Measurements from ENCODE around the gene STMN3. TPM values are rescaled to one million over a fixed set of nuclear protein-coding genes. Genes with fewer than 3 reads are reported as not detected.
A peak's percentile ranks its signal among the peaks of the same experiment; 100 is the strongest.

Gene STMN3
- total and polyA plus RNA-seq, 2 of the 8 experiments (the other 6 are each of a cell fraction or from before 2014, with no cell fraction given): 51.5 to 63.1 TPM

DNA sequence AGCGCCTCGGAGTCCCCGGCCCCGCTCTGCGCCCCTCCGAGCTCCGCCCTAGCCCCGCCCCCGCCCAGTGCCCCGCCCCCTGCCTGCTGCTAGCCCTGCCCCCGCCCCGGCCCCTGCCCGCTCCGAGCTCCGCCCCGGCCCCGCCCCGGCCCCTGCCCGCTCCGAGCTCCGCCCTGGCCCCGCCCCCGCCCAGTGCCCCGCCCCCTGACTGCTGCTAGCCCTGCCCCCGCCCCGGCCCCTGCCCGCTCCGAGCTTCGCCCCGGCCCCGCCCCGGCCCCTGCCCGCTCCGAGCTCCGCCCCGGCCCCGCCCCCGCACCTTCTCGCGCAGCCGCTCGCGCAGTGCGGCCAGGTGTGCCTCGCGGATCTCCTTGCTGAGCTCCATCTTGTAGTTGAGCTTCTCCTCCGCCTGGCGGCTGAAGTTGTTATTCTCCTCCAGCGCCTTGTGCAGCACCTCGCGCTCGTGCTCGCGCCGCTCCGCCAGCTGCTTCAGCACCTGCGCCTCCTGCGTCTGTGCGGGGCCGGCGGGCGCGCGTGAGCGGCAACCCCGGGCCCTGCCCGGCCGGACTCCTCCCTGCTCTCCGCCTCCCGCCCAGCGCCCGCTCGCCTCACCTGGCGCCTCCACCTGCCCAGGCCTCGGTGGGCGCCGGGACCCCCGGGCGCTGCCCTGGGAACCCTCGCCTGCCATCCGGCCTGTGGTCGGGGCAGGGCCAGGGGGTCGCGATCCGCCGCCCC, 11.3 kb downstream of the STMN3 start:
- Histone ChIP-seq H4K91ac (replicated peaks; ENCODE audit: insufficient read length, low read length) (peak overlapping the region; percentile 65), H3K36me3 (ENCODE audit: control insufficient read depth in 2 of 4, insufficient read depth in 4 of 4, low read length in 3 of 4) (no peaks in the 10 kb centered on the region), H4K5ac (ENCODE audit: insufficient read length, low read depth, low read length) (no peak overlapping the region), H4K8ac (ENCODE audit: extremely low read depth, insufficient read depth, low read length) (0 out of 2 replicates have a peak overlapping the region, but pooled peaks have one; percentile 39), H3K18ac (ENCODE audit: extremely low read depth, low read length) (peak overlapping the region; percentile 71), H3K14ac (ENCODE audit: insufficient read length) (no peak overlapping the region), H3K23ac (ENCODE audit: insufficient read length) (no peak overlapping the region), H3K4me1 (replicated peaks in 1 of 4; ENCODE audit: control insufficient read depth in 3 of 4, insufficient read depth in 4 of 4, low read length in 3 of 4) (peaks cover 0 to 16% (median 1%) of the 10 kb centered on the region in 4 experiments; a peak in 3 of 7 replicates), H2AFZ (ENCODE audit: low read length) (no peak overlapping the region), H3K4ac (replicated peaks; ENCODE audit: insufficient read length, low read depth, low read length) (peak overlapping the region; percentile 23), H4K20me1 (replicated peaks in 1 of 2; ENCODE audit: control insufficient read depth in 1 of 2, insufficient read depth in 2 of 2, low read length in 2 of 2) (peaks cover 0 to 6% of the 10 kb centered on the region in 2 experiments), H3K27ac (ENCODE audit: low read depth, low read length) (peak overlapping the region; percentile 28; the same call in 1 of the 2 replicates), H3K23me2 (ENCODE audit: low read depth, low read length) (peaks cover 7% of the 10 kb centered on the region; the same call in 1 of the 2 replicates), H2BK15ac (ENCODE audit: low read length) (no peak overlapping the region), H3K9me3 (ENCODE audit: insufficient read depth in 2 of 2, low read depth in 1 of 2, low read length in 1 of 2) (no peaks in the 10 kb centered on the region), H3K4me3 (ENCODE audit: extremely low read depth in 1 of 4, insufficient read depth in 2 of 4, low read depth in 3 of 4, low read length in 4 of 4) (peak overlapping the region; percentile 34 to 67 (median 49)), H3K4me2 (ENCODE audit: insufficient read depth in 1 of 2, low read depth in 2 of 2, low read length in 2 of 2) (peak overlapping the region; percentile 65 to 73), H3K79me2 (ENCODE audit: control insufficient read depth in 1 of 2, insufficient read depth in 2 of 2, low read length in 2 of 2) (no peaks in the 10 kb centered on the region), H3K9ac (replicated peaks in 1 of 4; ENCODE audit: extremely low read depth in 1 of 4, low read depth in 3 of 4, low read length in 3 of 4) (peak overlapping the region in 3 of 4 experiments; percentile 60 to 92 (median 74); a peak in 5 of 7 replicates), H3K56ac (replicated peaks; ENCODE audit: insufficient read length, low read depth, low read length) (no peak overlapping the region), H3K27me3 (replicated peaks in 1 of 4; ENCODE audit: control insufficient read depth in 3 of 4, extremely low read depth in 1 of 4, insufficient read depth in 3 of 4, low read length in 3 of 4) (no peaks in the 10 kb centered on the region; a peak in 1 of 7 replicates), H2BK12ac (ENCODE audit: low read depth, low read length) (no peak overlapping the region), H3K79me1 (ENCODE audit: low read depth, low read length) (no peaks in the 10 kb centered on the region), H2BK20ac (ENCODE audit: low read length) (no peak overlapping the region), H2BK5ac (ENCODE audit: low read depth, low read length) (no peak overlapping the region; the same call in 1 of the 2 replicates), H2BK120ac (replicated peaks; ENCODE audit: low read depth, low read length) (no peak overlapping the region), H2AK5ac (ENCODE audit: low read depth, low read length) (no peak overlapping the region)
- FAIRE-seq (peak; percentile 52), DNase-seq (ENCODE audit: low read depth in 1 of 2, low spot score in 2 of 2) (peak in 1 of 2 experiments; percentile 97)
- POLR2A ChIA-PET (ENCODE audit: partially characterized antibody): interaction anchor here (0.9 to 2.5 kb wide), 15 partner anchors 9 to 265 kb away, joined by 3 to 15 read pairs (median 4); partner anchors contain the start of genes ARFRP1, GMEB2, RTEL1 and STMN3
- 3% methylated on average over 31 of the region's 86 CpGs; no CpG with 5 or more reads in 1 of the 2 experiments for WGBS, 2 experiments (ENCODE audit: extremely low coverage in 1 of 2, insufficient coverage in 1 of 2, insufficient read length in 1 of 2, insufficient replicate concordance in 2 of 2, low coverage in 1 of 2, low lambda C conversion rate in 2 of 2, missing lambda C conversion rate in 1 of 2)
- CTCF ChIA-PET (ENCODE audit: partially characterized antibody): interaction anchor here (0.6 to 4.0 kb wide), 23 partner anchors 9 to 158 kb away, joined by 3 to 28 read pairs (median 4); partner anchors contain the start of genes PTK6 and STMN3
- TF ChIP-seq NRF1 (IDR thresholded peaks at IDR 0.05; ENCODE audit: low read depth, low read length) (peak; percentile 64), RNF2 (IDR thresholded peaks at IDR 0.05; ENCODE audit: borderline replicate concordance, low read depth, low read length, missing control alignments, poor library complexity, severe bottlenecking) (no peak), KDM1A (IDR thresholded peaks at IDR 0.05; ENCODE audit: borderline replicate concordance, low read length) (no peak), EGR1 (IDR thresholded peaks at IDR 0.05; ENCODE audit: borderline replicate concordance, low read depth, low read length) (no peak), HDAC2 (IDR thresholded peaks at IDR 0.05; ENCODE audit: borderline replicate concordance in 1 of 2, low read depth in 2 of 2, low read length in 2 of 2) (no peak; a peak in 1 of 4 replicates), FOSL1 (IDR thresholded peaks at IDR 0.05; ENCODE audit: insufficient read depth, low read depth, low read length) (no peak), SUZ12 (IDR thresholded peaks at IDR 0.05; ENCODE audit: low read length) (no peak), POU5F1 (IDR thresholded peaks at IDR 0.05; ENCODE audit: low read depth, low read length) (no peak), TAF1 (IDR thresholded peaks at IDR 0.05; ENCODE audit: low read depth, low read length) (peak; percentile 70)
- TF ChIP-seq, protein P1, sequence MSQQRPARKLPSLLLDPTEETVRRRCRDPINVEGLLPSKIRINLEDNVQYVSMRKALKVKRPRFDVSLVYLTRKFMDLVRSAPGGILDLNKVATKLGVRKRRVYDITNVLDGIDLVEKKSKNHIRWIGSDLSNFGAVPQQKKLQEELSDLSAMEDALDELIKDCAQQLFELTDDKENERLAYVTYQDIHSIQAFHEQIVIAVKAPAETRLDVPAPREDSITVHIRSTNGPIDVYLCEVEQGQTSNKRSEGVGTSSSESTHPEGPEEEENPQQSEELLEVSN (IDR thresholded peaks at IDR 0.05): no peak

Data from H1 (cell line).